T-helper 1 cell (primary cell): Measurements from ENCODE around the gene RPP40.
"Not testable (repeated sequence)": the region's sequence is repeated elsewhere in the genome, so short reads cannot be mapped to it uniquely, and the experiment has no call there.

ENCODE experiments used
- DNase-seq, 5 donors: peaks; one replicate each; pipeline ENCODE4 v3.0.0-alpha.2; 2012 to 2020

The RPP40 gene

DNA sequence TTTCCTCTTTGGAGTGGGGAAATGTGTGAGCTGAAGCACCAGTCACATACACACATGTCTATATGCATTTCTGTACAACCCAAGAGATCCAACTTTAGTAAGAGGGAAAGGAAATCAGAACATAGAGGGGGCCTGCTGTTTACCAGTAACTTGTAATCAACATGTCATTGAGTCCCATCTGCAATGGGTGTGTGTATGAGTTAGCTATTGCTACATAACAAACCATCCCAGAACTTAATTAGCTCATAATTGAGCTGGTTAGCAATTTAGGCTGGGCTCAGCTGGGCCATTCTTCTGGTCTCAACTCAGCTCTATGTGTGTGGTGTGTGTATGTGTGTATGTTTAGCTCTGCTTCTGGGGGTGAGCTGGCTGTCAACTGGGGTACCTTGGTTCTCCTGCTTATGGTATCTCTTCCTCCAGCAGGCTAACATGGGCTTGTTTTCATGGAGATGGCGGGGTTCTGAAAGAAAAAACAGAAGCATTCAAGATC lies 10.3 kb upstream of the RPP40 start:
- no peak for DNase-seq

DNA sequence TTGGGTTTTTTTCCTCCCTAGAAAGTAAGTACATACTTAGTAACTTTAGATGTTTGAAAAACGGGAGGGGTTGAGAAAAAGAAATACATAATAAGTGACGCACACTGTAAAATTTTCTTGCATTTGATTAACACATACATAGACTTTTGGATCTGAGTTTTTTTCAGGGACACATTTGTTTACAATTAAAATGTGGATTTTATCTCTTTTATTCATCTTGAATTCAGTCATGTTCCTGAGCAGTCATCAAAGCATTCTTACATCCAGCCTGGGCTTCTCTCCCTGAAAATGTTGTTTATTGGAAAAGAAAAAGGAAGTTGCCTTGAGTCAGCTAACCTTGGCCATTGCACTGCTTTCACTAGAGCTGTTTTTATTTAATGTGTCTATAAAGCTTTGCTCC lies 8.7 kb upstream of the RPP40 start:
- DNase-seq, result no peak

DNA sequence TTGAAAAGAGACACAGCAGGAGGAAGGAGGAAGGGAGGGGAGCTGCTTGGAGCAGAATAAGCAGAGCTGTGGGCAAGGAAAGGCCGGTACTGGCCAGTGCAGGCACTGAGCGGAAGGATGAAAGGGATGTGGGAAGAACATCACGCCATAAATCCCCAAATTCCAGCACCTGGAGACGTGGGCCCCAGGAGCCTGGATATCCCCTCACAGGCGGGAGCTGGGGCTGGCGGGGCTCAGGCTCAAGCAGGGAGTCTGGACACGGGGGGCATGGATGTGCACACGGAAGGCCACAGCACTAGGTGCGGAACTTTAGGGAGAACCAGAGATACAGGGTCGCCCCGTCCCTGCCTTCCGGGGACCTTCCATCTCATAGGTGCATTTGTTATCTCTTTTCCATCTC lies 7.5 kb upstream of the RPP40 start:
- DNase-seq, result no peak

DNA sequence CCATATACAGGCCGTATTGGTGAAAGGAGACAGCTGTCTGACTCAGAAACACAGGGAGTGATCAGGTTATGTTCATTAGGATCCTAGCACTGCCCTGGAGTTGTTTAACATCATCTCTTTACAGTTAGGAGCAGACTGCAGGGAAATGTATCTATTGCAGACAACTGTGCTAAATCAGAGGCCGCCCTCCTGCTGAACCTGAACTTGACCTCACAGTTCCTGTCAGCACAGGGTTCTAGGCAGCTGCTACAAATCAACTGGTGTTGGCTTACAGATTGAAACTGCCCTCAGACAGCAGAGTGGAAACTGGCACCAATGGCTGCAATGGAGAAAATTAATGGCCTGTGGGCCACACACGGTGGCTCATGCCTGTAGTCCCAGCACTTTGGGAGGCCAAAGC lies 3.7 kb upstream of the RPP40 start:
- DNase-seq, result no peak

DNA sequence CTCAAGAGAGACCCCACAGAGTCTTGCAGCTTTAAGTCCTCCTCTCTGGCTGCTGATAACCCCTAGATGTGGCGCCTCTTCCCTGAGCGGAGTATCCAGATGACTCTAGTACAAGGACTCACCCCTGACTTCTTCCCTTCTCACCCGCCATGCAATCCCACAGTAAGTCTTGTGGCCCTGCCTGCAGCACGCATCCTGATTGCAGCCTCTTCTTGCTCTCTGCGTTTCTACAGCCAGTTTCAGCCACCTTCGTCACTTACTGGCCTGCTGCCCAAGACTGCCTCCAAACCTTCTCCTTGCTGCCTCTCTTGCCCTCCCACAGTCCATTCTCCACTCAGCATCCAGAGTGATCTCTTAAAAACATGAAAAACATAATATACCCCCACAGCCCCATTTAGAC lies 2.4 kb upstream of the RPP40 start:
- no peak for DNase-seq

DNA sequence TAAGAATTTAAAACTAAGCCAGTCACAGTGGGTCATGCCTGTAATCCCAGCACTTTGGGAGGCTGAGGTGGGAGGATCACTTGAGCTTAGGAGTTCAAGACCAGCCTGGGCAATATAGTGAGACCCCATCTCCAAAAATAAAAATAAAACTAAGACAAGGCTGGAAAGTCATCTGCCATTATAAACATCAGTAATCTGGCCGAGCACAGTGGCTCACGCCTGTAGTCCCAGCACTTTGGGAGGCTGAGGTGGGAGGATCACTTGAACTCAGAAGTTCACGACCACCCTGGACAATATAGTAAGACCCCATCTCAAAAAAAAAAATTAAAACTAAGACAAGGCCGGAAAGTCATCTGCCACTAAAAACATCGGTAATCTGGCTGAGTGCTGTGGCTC lies 1.2 kb upstream of the RPP40 start:
- not testable (repeated sequence) for DNase-seq

DNA sequence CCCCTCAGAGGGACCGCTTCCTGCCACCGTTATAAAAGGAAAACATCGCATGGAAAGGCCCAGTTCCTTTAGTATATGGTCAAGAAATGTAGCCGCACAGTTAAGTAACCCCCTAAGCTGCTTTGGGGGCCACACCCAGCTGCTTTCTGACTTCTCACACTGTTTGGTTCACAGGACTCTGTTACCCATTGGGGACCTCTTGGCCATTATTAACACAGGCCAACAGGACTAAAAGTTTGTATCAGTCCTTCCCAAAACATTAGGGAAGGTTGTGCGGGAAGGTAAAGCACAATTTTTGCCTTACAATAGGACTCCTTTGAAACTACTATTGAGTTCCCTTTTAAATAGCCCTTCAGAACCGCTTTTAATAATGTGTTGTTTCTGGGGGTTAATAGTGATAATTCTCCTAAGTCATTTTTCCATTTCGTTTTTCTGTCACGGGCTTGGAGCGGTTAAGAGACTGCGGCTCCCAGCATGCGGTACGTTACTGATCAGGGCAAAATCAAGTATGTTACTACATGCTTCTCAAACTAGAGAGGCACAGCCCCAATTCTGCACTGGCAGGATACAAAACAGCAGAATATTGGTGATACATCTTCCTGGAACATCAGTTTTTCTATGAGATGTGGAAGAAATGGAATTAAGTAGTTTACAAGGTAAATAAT lies 668 bp upstream of the RPP40 start:
- DNase-seq, result no peak

DNA sequence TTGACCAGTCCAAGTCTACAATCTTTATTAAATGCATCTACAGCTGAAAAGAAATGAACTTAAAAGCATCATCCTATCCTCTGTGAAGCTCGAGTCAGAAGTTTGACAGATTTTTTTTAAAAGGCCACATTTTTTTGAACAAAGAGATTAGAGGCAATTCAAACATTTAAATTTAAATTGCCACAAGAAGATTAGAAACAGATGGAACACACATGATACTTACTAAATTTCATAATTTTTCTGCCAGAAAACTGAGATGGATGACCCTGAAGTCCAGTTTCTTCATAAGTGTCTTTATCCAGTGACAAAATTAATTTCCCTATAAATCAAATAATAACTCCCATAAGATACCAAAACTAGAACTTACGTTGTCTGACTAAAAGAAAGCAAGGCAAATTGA lies 4.3 kb downstream of the RPP40 start:
- DNase-seq, result no peak

DNA sequence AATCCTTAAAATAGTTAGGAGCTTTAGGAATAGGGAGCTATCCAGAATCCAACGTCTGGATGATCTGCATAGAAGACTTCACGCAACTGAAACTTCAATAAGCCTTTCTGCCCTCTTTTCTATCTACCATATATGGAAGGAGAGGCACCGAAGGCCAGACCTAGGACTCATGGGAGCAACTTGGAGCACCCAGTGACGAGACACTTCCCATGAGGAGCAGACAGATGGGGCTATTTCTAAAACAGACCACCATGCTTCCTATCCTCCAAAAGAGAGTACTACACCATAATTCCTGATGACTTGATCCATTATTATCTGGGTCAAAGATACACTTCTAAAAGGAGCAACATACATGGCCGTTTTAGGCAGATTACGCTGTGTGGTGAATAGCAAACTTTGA lies 6.0 kb downstream of the RPP40 start:
- no peak for DNase-seq

DNA sequence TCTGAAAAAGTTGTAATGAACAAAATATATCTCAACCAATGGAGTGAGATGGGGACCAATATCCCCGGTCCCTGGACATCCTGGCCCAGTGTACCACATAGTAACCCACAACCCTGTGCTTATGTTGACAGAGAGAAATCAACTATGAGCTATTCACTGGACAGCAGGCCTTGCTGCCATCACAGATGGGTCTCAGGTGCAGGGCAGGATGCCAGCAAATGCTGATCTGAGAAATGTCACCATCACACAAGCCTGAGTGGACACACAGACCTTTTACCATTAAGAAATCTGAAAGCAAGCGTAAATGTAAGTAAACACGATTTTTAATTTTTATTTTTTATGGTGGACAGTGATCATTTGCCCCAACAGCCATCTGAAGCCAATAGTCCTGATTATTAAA lies 9.1 kb downstream of the RPP40 start:
- DNase-seq, result no peak

DNA sequence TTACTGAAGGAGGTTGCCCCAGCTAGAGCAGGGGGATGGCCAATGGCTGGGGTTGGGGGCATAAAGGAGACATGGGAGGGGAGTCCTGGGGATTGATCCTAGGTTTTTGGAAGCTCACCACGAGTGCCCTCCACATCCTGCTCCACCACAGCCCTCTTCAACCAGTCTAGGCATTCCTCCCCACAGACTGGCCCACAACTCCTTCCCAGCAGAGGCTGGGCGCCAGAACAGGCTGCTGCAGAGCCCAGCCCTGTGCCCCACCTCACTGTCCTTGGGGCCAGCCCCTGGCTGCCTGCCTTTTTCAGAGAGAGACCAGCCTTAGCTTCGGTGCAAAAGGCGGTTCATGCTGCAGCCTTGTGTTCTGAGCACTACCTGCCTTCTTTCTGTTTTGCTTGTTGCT lies 16.4 kb downstream of the RPP40 start:
- DNase-seq, result no peak

DNA sequence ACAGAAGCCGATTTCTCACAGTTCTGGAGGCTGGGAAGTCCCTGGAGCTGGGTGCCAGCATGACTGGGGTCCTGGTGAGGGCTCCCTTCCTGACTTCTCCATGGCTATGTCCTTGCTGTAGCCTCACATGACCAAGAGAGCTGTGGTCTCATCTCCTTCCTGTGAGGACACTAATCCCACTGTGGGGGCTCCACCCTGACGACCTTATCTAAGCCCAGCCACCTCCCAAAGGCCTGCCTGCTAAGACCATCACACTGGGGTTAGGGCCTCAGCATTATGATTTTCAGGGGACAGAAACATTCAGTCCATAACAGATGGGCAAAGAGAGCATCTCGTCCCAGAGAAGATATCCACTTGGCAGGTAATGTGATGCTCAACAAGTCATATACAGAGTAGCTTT lies 16.8 kb downstream of the RPP40 start:
- DNase-seq, result no peak

DNA sequence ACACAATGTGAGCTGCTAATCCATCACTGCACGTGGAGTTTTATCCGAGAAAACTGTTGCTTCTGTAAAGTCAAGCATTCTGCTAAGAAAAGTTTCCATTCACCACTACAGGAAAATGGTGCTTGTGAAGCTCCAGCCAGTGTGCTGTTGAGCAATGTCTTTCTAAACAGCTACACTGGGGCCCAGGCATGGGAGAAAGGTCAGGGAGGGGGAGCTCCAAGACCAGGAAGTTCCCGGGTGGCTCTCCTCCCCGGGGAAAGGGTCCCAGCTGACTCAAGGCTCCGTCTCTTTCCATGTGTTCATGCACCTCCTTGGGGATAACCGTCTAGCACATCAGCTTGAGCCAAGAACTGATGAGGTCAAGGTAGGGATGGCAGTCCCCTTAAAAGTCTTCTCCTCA lies 20.5 kb downstream of the RPP40 start:
- DNase-seq, result no peak

DNA sequence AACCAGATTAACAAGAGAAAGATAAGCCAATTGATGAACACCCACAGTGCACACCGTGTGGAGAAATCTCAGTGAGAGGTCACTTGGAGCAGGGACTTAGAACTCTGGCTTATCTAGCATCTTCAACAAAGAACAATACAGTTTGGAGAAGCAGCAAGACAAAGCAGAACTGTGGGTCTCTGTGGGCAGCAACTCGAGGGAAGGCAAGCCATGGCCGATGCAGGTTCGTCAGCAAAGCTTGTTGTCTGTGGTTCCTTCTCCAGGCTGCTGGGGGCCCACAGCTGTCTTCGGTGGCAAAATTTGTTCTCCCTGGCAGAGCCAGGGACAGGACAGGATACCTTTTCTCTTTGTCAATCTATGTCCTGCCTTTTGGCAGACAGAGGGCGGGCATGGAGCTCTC lies 22.1 kb downstream of the RPP40 start:
- no peak for DNase-seq

DNA sequence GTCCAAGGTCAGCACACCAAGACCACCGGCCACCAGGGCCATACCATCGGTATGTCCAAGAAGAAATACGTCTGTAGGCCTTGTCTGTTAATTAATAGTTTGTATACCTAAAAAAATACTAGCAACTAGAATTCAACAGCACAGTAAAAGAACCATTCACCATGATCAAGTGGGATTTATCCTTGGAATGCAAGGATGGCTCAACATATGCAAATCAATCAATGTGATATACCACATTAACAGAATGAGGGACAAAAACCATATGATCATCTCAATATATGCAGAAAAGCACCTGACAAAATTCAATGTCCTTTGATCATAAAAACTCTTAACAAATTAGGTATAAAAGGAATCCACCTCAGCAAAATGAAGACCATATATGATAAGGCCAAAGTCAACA lies 24.4 kb downstream of the RPP40 start:
- no peak for DNase-seq

DNA sequence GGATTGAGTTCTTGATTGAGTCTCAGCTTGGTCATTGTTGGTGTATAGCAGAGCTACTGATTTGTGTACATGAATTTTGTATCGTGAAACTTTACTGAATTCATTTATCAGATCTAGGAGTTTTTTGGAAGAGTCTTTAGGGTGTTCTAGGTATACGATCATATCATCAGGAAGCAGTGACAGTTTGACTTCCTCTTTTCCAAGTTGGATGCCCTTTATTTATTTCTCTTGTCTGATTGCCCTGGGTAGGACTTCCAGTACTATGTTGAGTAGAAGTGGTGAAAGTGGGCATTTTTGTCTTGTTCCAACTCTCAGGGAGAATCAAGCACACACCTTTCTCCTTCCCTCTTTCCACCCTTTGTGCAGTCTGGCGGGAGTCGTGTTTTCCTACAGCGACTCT lies 26.4 kb downstream of the RPP40 start:
- DNase-seq, result no peak

DNA sequence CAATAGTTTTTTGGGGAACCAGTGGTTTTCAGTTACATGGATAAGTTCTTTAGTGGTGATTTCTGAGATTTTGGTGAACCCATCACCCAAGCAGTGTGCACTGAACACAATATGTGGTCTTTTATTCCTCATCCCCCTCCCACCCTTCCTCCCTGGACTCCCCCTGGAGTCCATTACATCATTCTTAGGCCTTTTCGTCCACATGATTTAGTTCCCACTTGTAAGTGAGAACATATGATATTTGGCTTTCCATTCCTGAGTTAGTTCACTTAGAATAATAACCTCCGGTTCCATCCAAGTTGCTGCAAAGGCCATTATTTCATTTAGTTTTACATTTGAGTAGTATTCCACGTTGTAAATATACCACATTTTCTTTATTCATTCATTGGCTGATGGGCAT lies 28.3 kb downstream of the RPP40 start:
- DNase-seq, result no peak

DNA sequence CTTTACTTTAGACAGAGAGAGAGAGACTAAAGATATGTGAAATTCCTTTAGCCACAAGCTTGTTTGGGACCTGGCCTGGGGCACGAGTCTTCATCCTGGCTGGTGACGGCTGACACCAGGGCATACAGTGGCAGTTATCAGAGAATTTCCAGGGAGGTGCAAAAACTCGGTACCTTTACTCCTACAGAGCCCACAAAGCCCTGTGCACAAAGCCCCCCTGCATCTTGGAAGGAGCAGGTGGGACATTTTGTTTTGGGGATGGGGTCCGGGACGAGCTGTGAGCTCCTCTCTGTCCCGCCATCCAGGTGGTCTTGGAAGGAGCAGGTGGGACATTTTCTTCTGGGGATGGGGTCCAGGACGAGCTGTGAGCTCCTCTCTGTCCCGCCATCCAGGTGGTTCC lies 28.9 kb downstream of the RPP40 start:
- DNase-seq, result no peak

DNA sequence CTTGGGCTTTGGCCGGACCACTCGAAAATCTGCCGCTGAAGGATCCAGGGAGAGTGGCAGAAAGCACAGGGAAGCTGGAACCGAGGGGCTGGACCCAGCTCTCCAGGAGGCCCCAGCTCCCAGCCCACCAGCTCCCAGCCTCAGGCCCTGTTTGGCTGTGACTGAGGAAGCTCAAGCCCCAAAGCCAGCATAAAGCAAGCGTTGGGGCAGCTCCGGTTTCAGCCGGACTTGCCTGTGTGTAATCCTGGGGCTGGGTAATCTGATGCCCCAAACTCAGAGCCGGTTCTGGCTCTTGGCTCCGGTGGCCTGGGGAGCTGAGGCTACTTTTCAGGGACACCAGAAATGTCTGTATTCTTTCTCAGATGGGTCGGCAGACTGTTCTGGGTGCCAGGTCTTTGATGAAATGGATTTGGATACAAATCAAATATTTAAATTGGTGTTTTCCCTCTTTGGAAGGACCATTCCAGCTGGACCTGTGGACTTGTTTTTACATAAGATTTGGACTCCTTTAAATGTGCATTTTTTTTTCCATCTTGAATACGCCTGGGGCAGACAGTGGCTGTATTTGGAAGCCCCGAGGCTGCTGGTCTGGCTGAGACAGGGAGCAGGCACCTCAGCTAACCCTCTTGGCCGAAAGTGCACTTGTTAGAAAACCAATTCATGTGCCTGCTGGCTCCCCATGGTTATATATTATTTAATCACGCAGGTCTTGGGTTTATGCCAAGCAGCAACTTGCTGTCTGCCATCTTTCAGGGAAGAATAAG lies 29.7 kb downstream of the RPP40 start:
- DNase-seq, result no peak

DNA sequence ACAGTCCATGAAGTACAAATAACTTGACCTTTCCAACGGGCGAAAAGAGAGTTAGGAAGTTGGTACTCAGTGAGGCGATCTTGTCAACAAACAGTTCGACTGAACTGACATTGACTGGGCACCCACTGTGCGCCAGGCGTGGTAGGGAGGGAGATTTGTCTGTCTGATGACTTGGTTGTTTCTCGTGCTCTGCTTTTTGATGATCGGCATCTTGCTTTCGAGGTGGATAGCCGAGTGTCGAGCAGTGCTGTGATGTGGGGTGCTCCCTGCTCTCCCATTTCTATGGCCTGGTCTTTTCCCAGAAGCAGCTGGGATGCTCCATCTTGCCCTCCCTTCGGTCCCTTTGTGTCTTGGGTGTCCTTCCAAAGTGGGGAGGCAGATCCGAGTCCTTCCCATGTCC lies 30.4 kb downstream of the RPP40 start:
- DNase-seq, result no peak

DNA sequence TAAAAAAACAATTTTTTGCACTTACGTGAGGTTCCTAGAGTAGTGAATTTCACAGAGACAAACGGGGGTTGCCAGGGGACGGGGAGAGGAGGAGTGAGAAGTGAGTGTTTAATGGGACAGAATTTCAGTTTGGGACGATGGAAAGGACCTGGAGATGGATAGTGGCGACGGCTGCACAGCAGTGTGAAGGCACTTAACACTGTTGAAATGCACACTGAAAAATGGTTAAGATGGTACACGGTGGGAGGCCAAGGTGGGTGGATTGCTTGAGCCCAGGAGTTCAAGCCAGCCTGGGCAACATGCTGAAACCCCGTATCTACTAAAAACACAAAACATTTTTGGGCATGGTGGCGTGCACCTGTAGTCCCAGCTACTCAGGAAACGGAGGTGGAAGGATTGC lies 31.4 kb downstream of the RPP40 start:
- DNase-seq, result no peak

DNA sequence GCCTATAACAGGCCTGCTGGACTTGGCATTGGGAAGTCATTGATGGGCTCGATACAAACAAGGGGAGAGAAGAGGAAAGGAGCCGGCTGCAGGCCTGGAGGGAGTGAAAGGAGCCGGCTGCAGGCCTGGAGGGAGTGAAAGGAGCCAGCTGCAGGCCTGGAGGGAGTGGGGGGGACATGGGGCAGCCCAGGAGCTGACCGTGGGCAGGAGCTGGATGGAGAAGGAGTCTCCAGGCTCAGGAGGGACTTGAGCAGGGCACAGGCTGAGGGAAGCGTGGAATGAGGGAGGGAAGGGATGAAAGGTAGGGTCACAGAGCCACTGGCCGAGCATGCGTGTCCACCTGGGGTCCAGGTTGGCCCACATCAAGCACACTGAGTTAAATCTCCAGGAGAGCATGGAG lies 32.0 kb downstream of the RPP40 start:
- DNase-seq, result no peak

DNA sequence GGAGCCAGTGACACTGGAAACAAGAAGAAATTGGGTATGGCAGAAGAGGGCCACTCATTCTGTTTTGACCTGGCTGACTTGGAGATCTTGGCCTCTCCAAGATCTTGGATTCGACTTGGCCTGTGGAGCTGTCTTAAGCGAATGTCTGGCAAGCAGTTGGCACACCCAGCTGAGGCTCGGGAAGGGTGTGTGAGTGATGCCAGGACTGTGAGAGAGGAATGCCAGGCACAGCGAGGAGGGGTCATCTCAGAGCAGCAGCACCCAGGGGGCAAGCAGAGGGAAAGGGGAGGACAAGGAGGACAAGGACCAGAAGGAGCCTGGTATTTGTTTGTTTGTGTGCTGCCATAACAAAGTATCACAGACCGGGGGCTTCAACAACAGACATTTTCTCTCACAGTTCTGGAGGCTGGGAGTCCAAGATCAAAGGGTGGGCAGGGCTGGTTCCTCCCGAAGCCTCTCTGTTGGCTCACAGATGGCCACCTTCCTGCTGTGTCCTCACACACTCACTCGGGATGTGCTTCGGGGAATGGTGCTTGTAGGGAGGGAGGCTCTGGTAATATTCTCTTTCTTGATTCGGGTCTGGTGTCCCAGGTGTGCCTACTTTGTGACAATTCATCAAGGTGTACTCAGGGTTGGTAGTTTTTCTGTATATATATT lies 33.0 kb downstream of the RPP40 start:
- no peak for DNase-seq

DNA sequence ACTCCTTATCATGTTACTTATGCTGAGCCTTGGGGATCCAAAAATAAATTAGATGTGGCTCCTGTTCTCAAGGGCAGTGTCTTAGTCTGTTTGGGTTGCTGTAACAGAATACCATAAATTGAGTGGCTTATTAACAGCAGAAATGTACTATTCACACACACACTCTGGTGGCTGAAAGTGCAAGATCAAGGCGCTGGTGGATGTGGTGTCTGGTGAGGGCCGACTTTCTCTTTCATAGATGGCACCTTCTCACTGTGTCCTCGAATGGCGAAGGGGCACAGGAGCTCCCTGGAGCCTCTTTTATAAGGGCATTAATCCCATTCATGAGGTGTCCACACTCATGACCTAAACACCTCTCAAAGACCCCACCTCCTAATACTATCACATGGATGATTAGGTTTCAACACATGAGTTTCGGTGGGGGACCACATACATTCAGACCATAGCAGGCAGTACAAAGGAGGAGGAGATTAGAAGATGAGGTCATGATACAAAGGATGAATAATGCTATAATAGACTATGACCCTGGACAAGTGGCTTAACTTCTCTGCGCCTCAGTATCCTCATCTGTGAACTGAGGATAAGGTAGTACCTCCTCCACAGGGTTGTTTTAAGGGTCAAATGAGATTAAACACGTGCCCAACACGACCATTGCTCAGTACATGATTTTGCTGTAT lies 34.1 kb downstream of the RPP40 start:
- DNase-seq, result no peak
